Head of caudate nucleus (tissue), 42 donors: Measurements from ENCODE around the gene UBE2H.
A peak's percentile ranks its signal among the peaks of the same experiment; 100 is the strongest.
"Not testable (repeated sequence)": the region's sequence is repeated elsewhere in the genome, so short reads cannot be mapped to it uniquely, and the experiment has no call there.

Experiments
- DNase-seq, 42 donors: peaks; one replicate each; pipeline versions ENCODE4 v3.0.0 to v3.0.0-alpha.2; 2020 to 2021; ENCODE audit warnings: mixed read lengths in 7 of 42
- intact Hi-C: fragments of 100-400 bp; cut with DNase I; formaldehyde crosslinking; loops from one replicate; pipeline ENCODE4 v1.15.0; 2022

UBE2H gene

GRCh38 chr7:129803546-129804081 lies 149.1 kb downstream of the UBE2H start:
- DNase-seq, result no peak
- intact Hi-C loops, result no loop called here

- intact Hi-C loops, result no loop called here
- DNase-seq, result no peak
Measured at GRCh38 chr7:129801882-129802281, 150.9 kb downstream of the UBE2H start.

GRCh38 chr7:129800901-129801300 lies 151.9 kb downstream of the UBE2H start:
- intact Hi-C loops, result no loop called here
- DNase-seq, result no peak

- no peak for DNase-seq
- intact Hi-C loops, result no loop called here
Measured at GRCh38 chr7:129799350-129799955, 153.3 kb downstream of the UBE2H start.

- intact Hi-C loops, result no loop called here
- DNase-seq, result no peak
Measured at GRCh38 chr7:129798616-129799349, 154.0 kb downstream of the UBE2H start.

DNA sequence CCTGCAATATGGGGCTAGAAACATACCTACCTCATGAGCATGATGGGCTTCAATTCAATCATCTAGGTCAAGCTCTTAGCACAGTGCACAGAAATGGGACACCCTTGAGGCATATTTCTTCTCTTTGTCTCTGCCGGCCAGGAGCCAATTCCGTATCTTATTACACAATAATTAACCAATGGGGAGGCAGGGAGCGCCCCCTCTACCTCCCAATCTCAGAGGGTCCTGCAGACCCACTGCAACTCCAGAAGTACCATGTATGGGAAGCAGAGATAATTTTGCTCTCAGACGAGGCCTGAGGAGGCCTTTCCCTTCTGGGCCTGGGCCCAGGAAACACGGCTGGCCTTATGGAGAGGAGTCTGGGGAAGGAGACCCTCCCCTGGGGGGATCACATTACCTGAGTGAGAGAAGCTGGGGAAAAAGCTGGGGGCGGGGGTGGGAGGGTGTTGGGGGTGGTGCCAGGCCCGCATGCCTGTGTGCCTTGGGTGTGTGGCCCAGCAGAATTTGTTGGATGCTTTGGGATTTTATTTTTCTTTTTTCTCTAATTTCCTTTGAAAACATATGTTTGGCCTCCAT lies 155.5 kb downstream of the UBE2H start:
- no peak for DNase-seq
- intact Hi-C loops, result no loop called here

DNA sequence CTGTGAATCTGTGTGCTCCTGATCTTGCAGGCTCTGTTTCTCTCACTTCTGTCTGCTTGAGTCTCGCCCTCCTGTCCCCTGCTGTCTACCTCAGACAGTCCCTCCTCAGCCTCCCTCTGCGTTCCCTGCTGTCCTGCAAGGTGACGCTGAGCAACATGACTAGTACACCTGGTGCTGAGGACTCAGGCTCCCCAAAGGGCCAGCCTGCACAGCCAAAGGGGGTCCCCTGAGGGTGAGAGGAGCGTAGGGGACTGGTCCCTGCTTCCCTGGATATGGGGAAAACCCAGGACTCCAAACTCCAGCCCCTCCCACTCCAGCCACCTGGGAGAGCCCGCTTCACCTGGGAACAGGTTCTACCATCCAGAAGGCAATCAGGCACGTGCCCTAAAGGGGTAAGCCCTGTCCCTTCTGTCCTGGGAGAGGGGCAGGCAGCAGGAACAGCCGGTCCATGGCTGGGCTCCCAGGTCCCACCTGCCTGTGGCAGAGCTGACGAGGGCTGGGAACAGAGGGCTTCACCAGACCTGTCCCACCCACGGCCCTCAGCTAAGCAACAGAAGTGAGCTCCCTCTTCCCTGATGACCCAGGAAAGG lies 156.5 kb downstream of the UBE2H start:
- DNase-seq, result no peak
- intact Hi-C loops, result no loop called here

DNA sequence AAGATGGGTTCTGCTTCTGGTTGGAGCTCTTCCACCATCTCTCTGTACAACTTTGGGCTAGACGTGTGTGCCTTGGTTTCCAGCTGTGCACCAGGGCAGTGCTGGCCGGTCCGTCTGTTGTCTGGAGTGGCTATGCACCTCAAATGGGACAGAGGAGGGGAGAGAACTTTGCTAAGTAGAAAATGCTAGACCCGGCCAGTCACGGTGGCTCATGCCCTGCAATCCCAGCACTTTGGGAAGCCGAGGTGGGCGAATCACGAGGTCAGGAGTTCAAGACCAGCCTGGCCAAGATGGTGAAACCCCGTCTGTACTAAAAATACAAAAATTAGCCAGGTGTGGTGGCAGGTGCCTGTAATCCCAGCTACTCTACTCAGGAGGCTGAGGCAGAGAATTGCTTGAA lies 158.3 kb downstream of the UBE2H start:
- intact Hi-C loops, DNase-seq: not testable (repeated sequence)

DNA sequence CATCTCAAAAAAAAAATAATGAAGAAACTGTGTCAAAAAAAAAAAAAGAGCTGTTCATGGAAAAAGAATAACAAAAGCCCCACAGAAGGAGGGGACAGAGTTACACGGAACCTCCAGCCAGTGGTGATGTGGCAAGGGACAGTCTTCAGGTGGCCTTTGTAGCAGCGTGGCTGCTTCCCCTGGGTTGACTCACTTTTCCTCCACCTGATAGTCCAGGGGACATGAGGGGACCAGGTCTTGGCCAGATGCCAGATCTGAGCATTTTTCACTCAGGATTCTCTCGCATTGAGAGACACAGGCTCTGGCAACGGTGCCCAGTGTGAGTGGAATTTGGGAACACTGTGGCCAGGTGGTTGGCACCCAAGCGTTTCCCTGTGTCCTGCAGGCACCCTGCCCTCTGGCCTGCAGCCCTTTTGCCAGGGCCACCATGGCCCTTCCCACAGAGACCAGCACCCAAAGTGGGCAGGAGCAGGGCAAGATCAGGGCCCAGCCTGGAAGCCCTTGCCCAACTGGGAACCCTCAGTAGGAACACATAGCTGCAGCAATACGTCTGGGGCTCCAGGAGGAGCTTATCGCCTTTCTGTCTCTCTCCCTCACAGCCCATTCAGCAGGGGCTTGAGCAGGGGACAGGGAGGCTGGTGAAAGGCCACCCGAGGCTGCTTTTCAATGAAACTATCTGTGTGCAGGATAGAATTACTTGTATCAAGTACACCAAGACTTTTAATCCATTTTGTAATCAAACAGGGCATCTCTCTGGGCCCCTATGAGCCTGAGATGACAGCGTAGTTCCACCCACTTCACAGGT lies 159.1 kb downstream of the UBE2H start:
- intact Hi-C loops, result no loop called here
- DNase-seq, result no peak

DNA sequence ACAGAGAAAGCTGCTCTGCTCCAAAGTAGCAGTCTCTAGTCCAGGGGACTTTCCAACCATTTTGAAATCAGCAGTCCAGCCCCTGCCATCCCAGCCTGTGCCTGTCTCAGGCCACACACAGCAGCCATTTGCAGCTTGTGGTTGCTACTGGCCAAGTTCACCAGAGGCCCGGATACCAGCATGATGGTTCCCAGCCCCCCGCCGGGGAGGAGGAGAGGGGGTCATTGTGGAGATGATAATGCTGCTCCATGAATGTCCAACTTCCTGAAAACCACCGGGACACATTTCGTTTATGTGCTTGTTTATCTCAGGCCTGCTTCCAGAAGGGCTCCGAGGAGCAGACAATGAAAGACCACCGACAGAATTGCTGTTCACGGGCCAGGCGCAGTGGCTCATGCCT lies 160.0 kb downstream of the UBE2H start:
- intact Hi-C loops, result no loop called here
- DNase-seq, result no peak

DNA sequence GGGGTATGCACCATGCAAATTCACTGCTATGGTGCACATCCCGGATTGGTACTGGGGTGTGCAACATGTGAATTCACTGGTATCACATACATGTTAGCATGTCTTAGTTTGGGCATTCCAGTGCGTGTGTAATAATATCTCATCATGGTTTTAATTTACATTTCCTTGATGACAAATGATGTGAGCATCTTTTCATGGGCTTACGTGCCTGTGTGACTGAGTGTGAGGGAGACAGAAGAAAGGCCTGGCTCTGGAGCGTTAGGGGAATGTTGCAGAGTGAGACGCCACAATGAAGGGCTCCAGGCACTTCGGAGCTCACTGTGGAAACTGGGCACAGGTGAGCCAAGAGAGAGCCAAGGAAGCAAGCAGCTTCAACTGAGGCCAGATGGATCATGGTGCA lies 162.6 kb downstream of the UBE2H start:
- intact Hi-C loops, result no loop called here

GRCh38 chr7:129789652-129790051 lies 163.1 kb downstream of the UBE2H start:
- intact Hi-C loops, result no loop called here
- no peak for DNase-seq

More for the DNA sequence above, 162.6 kb downstream of the UBE2H start:
- no peak for DNase-seq

DNA sequence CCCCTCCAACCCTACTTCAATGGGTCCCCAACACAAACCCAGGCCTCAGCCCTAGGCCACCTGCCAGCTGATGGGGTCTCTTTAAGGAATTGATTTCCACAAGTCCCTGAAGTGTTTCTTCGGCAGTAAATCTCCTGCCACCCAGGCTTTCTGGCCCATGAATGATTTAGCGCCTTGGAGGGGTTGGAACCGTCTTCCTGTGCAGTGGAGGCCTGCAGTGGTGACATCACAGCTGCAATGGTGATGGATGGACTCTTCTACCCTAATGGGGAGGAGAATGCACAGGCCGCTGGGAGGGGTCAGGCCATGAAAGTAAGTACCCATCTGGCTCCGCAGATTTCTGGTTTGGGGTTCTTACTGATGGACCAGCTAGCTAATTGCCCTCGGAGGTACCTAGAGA lies 163.8 kb downstream of the UBE2H start:
- intact Hi-C loops, result no loop called here
- DNase-seq, result no peak

DNA sequence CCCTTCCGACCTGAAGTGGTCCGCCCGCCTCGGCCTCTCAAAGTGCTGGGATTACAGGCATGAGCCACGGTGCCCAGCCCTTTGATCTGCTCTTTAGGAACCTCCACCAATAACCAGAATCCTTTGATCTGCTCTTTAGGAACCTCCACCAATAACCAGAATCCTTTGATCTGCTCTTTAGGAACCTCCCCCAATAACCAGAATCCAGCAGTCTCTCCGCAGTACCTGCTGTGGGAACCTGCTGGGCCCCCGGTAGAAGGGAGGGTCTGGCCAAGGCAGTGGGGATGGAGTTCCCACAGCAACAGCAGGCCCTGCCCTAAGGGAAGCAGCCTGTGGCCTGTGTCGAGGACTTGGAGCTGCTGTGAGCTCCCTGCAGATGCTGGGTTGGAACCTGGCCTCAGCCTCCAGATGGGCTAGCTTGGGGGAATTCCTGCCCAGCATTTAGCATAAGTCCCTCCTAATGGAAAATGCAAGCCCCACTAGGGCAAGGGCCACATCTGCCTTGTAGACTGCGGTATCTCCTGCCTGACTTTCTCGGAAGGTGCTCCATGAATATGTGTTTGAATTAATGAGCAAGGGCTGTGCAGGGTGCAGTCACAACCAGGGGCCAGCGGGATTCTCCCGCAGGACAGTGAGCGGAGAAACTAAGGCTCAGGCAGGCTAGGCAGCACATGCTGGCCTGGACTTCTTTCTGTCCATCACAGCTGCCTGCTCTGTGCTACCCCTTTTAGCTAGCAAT lies 165.8 kb downstream of the UBE2H start:
- intact Hi-C loops, result no loop called here
- no peak for DNase-seq

GRCh38 chr7:129785685-129786514 lies 166.9 kb downstream of the UBE2H start:
- DNase-seq, result no peak
- intact Hi-C loops, result no loop called here

GRCh38 chr7:129784783-129785684 lies 167.7 kb downstream of the UBE2H start:
- intact Hi-C loops, result no loop called here
- peak in 5 of 42 donors; percentile 11 to 44 (median 21) for DNase-seq

DNA sequence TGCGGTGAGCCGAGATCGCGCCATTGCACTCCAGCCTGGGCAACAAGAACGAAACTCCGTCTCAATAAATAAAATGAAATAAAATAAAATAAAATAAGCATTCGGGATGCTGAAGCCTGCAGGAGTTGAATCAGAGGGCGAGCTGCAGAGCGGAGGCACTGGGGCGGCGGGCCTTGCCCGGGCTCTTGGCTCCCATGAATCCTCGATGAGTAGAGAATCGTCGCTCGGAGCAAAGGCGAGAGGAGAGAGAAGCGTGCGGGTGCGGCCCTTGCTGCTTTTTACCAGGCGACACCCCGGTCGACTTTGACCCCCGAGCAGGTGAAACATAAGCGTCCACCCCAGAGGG lies 168.3 kb downstream of the UBE2H start:
- no peak for DNase-seq
- intact Hi-C loops, result no loop called here
